HG03280 (cell line): ENCODE results near the gene IP6K1.
A peak's percentile ranks its signal among the peaks of the same experiment; 100 is the strongest.
"Not testable (repeated sequence)": the region's sequence is repeated elsewhere in the genome, so short reads cannot be mapped to it uniquely, and the experiment has no call there.

Source experiments
- ATAC-seq: cut with Tn5 transposase; IDR thresholded peaks from one replicate; pipeline ENCODE4 v1.9.1; 2021; ENCODE audit warnings: mild to moderate bottlenecking, moderate library complexity; ENCODE audit not compliant: unreplicated experiment

Gene IP6K1

GRCh38 chr3:49694409-49695070 is 91.8 kb downstream of the IP6K1 start:
- ATAC-seq, result not testable (repeated sequence)

GRCh38 chr3:49691481-49691880 is 94.9 kb downstream of the IP6K1 start:
- ATAC-seq, result not testable (repeated sequence)

DNA sequence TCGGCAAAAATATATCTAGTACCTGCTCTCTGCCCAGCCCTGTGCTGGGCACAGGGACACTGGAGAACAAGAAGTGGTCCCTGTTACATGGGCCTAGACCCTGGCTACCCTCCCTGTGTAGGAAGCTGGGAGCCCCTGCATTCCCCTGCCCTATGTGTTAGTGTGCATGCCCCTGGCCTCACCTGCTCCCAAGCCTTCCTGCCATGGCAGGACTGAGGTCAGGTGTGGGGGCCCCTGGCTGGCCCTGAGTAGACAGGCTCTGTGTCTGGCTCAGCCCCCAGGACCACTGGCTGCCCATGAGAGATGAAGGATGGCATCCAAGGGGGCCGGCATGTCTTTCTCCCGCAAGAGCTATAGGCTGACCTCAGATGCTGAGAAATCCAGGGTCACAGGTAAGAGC is 95.5 kb downstream of the IP6K1 start:
- not testable (repeated sequence) for ATAC-seq

DNA sequence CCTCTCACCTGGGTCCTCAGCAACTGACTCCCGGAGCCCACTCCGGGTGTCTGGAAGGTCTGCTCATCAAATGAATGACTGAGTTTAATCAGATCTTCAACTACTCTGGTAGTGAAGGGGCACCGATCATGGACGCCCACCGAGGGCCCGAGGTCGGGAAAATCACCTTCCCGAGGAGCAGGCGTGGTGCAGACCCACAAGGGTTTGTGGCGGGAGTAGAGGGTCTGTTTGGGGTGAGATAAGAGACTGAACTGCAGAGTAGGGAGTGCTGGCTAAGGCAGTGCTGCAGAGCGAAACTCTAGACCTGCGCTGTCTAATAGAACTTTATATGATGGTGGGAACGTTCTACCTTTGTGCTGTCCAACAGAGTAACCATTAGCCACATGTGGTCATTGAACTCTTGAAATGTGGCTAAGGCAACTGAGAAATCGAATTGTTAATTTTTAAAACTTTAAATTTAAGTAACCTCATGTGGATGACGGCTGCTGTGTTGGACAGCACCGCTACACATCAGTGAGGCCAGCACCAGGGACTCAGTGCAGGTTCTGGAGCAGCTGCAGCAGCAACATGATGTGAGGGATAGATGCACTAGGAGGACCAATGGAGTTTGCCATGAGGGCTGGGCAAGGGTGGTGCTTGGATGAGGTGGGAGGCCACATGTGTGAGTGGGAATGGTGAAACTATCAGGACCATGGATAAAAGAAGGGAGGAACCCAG is 96.3 kb downstream of the IP6K1 start:
- ATAC-seq, result not testable (repeated sequence)

DNA sequence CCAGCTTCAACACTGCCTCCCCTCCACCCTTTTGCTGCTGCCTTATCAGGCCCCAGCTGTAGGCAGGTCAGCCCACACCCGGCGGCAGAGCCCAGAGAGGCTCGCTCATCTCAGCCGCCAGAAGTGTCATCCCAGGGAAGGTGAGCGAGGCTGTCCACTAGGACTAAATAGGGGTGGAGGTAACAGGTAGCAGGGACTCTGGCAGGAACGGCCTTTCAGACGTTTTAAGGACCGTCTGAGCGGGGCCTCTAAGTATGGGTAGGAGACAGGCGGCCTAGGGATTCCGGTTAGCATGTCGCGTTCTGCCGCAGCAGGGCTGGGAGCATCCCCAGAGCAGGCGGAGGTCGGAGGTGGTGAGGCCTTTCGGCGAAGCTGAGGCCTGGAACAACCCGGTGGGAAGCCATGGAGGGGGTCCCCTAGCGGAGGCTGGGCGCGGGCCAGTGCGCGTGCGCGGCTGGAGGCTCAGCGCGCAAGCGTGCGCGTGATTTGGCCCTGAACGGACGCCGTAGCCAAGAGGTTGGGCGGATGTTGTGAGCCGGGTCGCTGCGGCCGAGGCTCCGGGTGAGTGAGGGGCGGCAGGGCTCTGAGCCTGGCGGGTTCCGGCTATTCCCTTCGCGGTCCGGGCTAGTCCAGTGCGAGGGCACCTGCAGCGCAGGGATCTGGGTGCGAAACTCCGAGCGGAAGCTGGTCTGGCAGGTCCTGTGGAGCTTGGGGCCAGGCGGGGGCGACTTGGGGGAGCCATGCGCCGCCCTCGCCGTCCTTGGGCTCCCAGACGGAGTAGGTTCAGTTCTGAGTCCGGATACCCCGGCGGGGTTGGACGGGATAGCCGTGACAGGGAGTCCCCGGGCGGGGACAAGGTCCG is 97.1 kb downstream of the IP6K1 start, which contains the start of the genes MST1 and RNF123:
MST1 (minus strand) TSS at position 429 of the 862 bp plus-strand sequence. CDS start 783 bp downstream, outside the sequence.
RNF123 (plus strand) TSS at position 512 of the 862 bp plus-strand sequence. CDS start 1,609 bp downstream, outside the sequence.
- peak; percentile 66 for ATAC-seq

- peak; percentile 11 for ATAC-seq
Observed at GRCh38 chr3:49688338-49689045, 97.8 kb downstream of the IP6K1 start.

- not testable (repeated sequence) for ATAC-seq
Observed at GRCh38 chr3:49687424-49687795, 98.9 kb downstream of the IP6K1 start.

DNA sequence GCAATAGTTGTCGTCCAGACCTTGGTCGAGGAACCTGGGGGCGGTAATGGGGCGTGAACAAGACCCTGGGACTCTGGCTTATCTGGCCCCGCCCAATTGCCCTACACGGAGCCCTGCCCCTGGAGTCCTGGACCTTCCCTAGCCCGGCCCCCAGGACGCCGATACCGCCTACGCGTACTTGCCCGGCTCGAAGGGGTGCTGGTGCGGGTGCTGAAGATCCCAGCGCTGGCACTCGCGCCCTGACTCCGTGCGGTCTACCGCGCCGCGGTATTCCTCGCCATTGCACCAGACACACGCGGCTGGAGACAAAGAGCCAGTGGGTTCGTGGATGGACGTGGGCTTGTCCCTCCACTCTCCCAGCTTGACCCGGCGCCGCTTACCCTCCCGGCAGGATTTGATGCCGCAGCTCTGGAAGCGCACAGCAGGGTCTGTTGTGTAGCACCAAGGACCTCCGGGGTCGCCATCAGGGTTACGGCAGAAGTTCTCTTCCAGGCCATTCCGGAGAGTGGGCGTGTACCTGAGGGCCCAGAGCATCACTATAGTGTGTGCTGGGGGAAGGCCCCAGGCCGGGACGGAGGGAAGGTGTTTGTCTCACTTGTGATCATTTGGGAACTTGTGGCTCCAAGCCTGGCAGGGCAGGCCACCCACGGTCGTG is 99.4 kb downstream of the IP6K1 start:
- ATAC-seq, result not testable (repeated sequence)

DNA sequence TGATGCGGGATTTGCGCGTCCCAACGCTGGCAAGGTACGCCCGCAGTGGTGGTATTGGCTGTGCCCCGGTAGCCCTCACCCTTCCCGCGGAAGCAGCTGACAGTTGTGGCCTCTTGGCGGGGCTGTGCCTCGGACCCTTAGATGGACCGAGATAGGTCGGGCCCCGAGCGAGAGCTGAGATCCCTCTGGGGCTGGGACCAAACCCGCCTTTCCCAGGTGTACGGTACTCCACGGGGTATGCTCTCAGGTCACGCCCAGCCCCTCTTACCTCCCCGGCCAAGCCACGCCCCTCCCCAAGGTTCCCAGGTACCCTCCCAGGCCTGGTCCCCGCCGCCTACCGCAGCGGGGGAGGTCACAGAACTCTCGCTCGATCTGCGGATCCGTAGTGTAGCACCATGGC is 100.0 kb downstream of the IP6K1 start:
- not testable (repeated sequence) for ATAC-seq

DNA sequence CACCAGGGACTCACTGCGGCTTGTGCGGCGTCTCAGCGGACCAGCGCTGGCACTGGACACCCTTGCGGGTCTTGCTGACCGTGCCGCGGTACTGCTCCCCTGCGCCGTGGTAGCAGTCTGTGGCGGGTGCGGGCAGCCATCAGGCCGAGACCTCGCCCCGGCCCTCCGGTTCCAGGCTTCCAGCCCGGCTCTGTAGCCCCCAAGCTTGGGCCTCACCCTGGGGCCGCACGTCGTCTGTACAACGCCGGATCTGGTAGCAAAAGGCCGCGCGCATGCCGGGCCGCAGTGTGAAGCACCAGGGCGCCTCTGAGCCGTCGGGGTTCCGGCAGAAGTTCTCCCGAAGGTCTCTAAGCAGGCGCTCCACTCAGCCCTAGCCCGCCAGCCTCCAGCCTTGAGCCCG is 100.5 kb downstream of the IP6K1 start:
- ATAC-seq, result not testable (repeated sequence)

DNA sequence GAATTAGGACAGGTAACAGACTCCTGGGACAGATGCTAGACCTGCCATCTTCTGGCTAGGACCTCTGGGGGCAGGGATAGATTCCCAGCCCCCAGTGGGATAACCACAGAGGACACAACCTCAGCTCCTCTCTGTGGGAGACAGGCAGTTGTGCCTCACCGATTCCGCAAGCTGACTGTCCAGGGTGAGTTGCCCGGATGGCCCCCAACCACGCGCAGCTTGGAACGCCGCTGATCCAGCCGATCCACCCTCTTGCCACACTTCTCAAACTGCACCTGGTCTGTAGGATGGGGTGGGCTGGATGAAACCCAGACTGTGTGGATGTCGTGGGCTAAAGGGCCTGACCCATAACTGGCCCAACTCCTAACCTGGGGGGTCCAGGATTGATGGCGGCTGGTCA is 101.2 kb downstream of the IP6K1 start:
- not testable (repeated sequence) for ATAC-seq

GRCh38 chr3:49684453-49684852 is 101.9 kb downstream of the IP6K1 start:
- not testable (repeated sequence) for ATAC-seq

DNA sequence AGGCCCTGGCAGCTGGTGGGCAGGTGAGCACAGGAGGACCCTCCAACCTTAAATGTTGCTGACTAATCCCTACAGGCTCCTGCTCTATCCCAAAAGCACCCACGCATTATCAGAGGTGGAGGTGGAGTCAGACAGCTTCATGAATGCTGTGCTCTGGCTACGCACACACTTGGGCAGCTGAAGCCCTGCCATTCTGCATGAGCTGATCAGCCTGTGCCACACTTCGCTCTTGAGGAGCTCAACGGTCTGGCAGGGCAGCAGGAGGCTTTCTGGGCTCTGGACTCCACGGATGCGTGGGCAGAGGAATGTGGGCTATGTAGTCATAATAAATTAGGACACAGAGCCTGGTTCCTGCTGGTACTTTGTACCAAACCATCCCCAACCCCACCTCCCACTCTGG is 103.2 kb downstream of the IP6K1 start:
- no peak for ATAC-seq

DNA sequence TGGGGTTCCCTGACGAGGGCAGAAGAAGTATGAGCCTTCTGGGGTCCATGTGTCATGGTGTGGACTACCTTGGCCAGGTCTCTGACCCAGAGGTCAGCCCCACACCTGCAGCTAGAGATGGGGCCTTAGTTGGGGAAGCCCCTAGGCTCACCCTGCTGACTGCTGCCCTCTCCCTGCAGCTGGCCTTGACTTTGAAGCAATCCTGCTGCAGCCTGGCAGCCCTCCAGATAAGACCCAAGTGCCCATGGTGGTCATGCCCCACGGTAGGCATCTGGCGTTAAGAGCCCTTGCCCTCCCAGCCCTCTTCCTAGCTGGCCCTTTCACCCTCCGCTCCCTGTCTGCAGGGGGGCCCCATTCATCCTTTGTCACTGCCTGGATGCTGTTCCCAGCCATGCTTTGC is 104.8 kb downstream of the IP6K1 start:
- ATAC-seq, result no peak

GRCh38 chr3:49681232-49681522 is 105.2 kb downstream of the IP6K1 start:
- no peak for ATAC-seq

GRCh38 chr3:49680493-49681231 is 105.7 kb downstream of the IP6K1 start:
- no peak for ATAC-seq

- no peak for ATAC-seq
Observed at GRCh38 chr3:49675912-49676311, 110.4 kb downstream of the IP6K1 start.

DNA sequence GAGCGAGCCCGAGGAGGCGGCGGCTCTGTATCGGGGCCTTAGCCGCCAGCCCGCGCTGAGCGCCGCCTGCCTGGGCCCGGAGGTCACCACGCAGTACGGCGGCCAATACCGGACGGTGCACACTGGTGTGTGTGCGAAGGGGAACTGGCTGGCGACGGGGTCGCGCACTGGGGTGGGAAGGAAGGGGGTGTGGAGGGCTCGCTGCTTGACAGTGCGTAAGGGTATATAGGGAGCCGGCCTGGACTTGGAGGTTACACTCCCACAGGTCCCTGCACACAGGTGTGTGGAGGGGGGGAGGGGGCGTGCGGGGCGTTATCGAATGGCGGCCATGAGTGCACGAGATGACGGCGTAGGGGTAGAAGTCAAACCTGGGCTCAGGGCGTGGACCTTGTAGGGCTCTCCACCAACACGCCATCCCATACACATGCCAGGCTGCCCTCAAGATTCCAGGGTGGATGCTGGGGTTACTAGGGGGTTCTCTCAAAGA is 111.8 kb downstream of the IP6K1 start:
- ATAC-seq, result peak; percentile 22
